RWPE2 (cell line): ENCODE results near the gene FAM174C.

Experiments
- ATAC-seq: fragments of 200-7000 bp; cut with Tn5 transposase; 3 replicates; pipeline ENCODE4 v1.9.1; 2021; ENCODE audit warnings: low read depth
- DNase-seq: peaks from one replicate; pipeline ENCODE4 v3.0.0-alpha.2; 2020; ENCODE audit warnings: low spot score
- H3K27ac ChIP-seq: fragments of 450-650 bp; 2 replicates; pipeline ENCODE4 v1.5.1; 2017; ENCODE audit warnings: mild to moderate bottlenecking; ENCODE audit not compliant: poor library complexity, severe bottlenecking
- H3K27me3 ChIP-seq: fragments of 250-450 bp; sonication (Bioruptor Pico); 2 replicates; pipeline ENCODE4 v1.5.1; 2021; ENCODE audit warnings: mild to moderate bottlenecking, moderate library complexity; ENCODE audit not compliant: insufficient read depth, poor library complexity, severe bottlenecking
- H3K36me3 ChIP-seq: fragments of 250-450 bp; sonication (Bioruptor Pico); 2 replicates; pipeline ENCODE4 v1.5.1; 2020; ENCODE audit warnings: low read depth, mild to moderate bottlenecking, moderate library complexity
- H3K4me1 ChIP-seq: fragments of 250-450 bp; sonication (Bioruptor Pico); 2 replicates; pipeline ENCODE4 v1.5.1; 2021; ENCODE audit warnings: mild to moderate bottlenecking, moderate library complexity; ENCODE audit not compliant: insufficient read depth, poor library complexity, severe bottlenecking
- H3K4me3 ChIP-seq: fragments of 250-450 bp; sonication (Bioruptor Pico); 2 replicates; pipeline ENCODE4 v1.5.1; 2021; ENCODE audit warnings: mild to moderate bottlenecking, moderate library complexity; ENCODE audit not compliant: severe bottlenecking
- H3K9me3 ChIP-seq: fragments of 250-450 bp; sonication (Bioruptor Pico); 2 replicates; pipeline ENCODE4 v1.5.1; 2021; ENCODE audit warnings: mild to moderate bottlenecking, moderate library complexity; ENCODE audit not compliant: severe bottlenecking
- TF ChIP-seq, protein P1 (sequence below): fragments of 450-650 bp; IDR thresholded peaks from one replicate; pipeline ENCODE4 v1.5.1; 2017; ENCODE audit warnings: mild to moderate bottlenecking, moderate library complexity; ENCODE audit not compliant: poor library complexity, severe bottlenecking

The FAM174C gene

DNA sequence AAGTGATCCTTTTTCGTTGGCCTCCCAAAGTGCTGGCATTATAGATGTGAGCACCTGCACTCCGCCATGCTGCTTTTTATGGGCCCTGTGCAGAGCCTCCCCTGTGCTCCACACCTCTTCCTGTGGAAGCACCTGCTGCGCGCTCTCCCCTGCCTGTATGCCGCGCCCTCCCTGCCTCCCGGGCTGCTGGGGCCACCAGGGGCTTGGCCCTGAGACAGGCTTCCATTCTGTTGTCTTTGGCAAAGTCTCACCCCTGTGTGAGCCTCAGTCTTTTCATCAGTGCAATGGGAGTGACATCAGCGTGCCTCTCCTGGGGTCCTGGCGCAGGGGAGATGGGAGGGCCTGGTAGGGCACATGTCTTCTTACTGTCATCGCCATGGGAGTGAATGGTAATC lies 1.3 kb downstream of the FAM174C start:
- no peak for DNase-seq
- Histone ChIP-seq H3K36me3 (peaks cover 40% of the 10 kb centered on the region), H3K9me3 (no peaks in the 10 kb centered on the region), H3K4me1 (peaks cover 4% of the 10 kb centered on the region), H3K27ac (peak overlapping the region; percentile 86), H3K27me3 (no peaks in the 10 kb centered on the region), H3K4me3 (peak overlapping the region; percentile 58)
- no peak for ATAC-seq
- TF ChIP-seq, protein P1, sequence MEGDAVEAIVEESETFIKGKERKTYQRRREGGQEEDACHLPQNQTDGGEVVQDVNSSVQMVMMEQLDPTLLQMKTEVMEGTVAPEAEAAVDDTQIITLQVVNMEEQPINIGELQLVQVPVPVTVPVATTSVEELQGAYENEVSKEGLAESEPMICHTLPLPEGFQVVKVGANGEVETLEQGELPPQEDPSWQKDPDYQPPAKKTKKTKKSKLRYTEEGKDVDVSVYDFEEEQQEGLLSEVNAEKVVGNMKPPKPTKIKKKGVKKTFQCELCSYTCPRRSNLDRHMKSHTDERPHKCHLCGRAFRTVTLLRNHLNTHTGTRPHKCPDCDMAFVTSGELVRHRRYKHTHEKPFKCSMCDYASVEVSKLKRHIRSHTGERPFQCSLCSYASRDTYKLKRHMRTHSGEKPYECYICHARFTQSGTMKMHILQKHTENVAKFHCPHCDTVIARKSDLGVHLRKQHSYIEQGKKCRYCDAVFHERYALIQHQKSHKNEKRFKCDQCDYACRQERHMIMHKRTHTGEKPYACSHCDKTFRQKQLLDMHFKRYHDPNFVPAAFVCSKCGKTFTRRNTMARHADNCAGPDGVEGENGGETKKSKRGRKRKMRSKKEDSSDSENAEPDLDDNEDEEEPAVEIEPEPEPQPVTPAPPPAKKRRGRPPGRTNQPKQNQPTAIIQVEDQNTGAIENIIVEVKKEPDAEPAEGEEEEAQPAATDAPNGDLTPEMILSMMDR: no peak

DNA sequence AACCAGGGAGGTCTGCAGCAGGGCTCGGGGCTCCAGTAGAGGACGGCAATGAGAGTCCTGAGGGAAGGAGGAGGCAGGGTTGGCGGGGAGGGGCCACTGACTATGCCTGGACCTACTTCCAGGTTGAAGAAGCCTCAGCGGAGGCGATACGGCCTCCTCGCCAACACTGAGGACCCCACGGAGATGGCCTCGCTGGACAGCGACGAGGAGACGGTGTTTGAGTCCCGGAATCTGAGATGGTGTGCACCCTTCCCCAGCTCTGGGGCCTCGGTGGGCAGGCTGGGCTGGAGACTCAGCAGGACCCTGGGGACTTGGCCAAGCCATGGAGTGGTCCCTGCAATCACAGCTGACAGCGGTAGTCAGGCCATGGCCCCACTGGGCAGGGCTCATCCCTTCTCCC lies 1.7 kb downstream of the FAM174C start:
- Histone ChIP-seq H3K36me3 (peaks cover 36% of the 10 kb centered on the region), H3K27ac (no peak overlapping the region), H3K4me3 (no peak overlapping the region), H3K9me3 (no peaks in the 10 kb centered on the region), H3K27me3 (no peaks in the 10 kb centered on the region), H3K4me1 (peaks cover 4% of the 10 kb centered on the region)
- ATAC-seq: no peak
- TF ChIP-seq, protein P1: no peak
- DNase-seq: no peak

DNA sequence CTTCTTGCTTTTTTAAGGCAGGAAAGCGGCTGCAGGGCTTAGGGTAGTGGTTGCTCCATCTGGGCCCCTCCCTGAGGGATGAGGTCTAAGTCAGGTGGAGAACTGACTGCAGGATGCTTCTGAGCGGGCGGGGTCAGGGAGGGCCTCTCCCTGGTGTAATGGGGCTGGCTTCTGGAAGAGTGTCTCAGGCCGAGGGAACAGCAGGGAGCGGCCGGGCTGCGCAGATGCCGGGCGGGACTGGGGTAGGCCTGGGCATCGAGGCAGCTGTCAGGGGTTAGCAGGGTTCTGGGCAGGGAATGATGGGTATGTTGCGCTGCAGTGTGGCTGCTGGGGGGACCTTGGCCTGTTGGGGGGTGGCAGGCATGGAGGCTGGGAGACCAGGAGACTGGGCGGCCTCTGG lies 2.7 kb downstream of the FAM174C start:
- TF ChIP-seq, protein P1: no peak
- no peaks in the 10 kb centered on the region for H3K9me3 ChIP-seq
- peaks cover 4% of the 10 kb centered on the region for H3K4me1 ChIP-seq
- DNase-seq (no peak), ATAC-seq (no peak)
- H3K4me3 ChIP-seq: no peak overlapping the region
- H3K36me3 ChIP-seq: peaks cover 26% of the 10 kb centered on the region
- no peak overlapping the region for H3K27ac ChIP-seq
- H3K27me3 ChIP-seq: no peaks in the 10 kb centered on the region

DNA sequence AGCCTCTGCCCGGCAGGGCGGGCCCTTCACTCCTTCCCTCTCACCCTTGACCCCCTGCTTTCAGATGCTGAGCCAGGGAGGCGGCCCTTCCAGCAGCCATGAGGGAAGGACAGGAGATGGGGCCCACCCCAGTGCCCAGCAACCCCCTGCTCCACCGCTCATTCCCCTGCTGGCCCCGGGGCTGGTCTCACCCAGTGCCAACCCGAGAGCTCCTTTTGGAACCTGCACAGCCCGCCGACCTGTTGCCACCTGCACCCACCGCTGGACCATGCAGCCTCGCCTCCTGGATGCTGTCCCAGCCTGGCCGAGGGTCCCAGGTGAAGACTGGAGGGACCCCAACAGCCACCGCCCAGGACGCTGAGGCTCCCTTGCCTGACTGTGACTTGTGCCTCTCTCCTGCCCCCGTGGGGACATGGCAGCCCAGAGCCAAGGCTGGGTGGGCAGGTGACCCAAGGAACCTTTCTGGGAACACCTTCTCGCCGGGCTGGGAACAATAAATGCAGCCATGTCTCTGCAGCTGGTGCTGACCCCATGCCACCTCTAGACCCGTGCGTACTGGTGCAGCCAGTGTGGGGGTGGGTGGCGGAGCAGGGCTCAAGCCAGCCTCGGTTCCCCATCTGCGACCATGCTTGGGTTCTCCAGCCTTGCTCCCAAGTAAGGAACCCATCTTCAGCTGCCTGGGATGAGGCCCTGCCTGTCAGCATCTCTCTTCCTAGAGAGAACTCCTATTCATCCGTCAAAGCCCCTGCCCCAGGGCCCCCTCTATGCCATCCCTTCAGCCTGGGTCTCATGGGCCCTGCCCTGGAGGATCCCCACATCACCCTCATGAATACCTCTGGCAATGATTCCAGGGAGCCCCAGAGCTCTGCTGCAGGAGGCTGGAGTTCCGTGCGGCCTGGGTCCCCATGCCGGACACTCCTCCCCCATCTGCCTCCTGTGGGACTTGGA lies 3.7 kb downstream of the FAM174C start:
- peaks cover 17% of the 10 kb centered on the region for H3K36me3 ChIP-seq
- peaks cover 3% of the 10 kb centered on the region for H3K4me1 ChIP-seq
- H3K9me3 ChIP-seq: no peaks in the 10 kb centered on the region
- TF ChIP-seq, protein P1: no peak
- peaks cover under 1% of the 10 kb centered on the region for H3K27me3 ChIP-seq
- no peak overlapping the region for H3K4me3 ChIP-seq
- H3K27ac ChIP-seq: no peak overlapping the region
- DNase-seq (no peak), ATAC-seq (no peak)

DNA sequence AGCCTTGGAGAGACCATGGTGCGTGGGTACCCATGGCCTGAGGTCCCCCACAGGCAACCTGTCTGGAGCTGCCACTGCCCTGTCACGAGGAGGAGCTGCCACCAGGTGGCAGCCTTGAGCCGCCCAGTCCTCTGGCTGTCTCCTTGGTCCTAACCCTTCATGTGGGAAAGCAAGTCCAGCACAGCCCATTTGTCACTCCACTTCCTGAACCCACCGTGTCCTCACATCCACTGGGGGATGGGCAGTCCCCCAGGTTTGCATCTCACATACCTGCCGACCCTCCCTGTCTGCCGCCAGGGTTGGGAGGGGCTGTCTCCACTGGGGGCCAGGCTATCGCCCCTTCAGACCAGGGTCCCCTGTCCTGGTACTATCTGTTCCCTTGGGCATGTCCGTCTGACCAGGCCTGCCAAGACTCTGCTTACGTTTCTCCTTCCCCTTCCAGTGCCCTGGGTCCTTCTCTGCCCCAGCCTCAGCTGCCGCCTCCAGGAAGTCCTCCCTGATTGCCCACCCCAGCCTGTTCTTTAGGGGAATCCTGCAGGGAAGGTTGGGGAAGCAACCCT lies 4.5 kb downstream of the FAM174C start:
- Histone ChIP-seq H3K4me3 (no peak overlapping the region), H3K27ac (no peak overlapping the region), H3K27me3 (peaks cover 9% of the 10 kb centered on the region), H3K9me3 (no peaks in the 10 kb centered on the region), H3K4me1 (no peaks in the 10 kb centered on the region), H3K36me3 (peaks cover 8% of the 10 kb centered on the region)
- DNase-seq (no peak), ATAC-seq (peak; percentile 51)
- TF ChIP-seq, protein P1: peak; percentile 90
